GM21576 (cell line): ENCODE measurements around the gene TNFRSF1B.

Experiments used
- ATAC-seq: cut with Tn5 transposase; IDR thresholded peaks from one replicate; pipeline ENCODE4 v1.9.1; 2021; ENCODE audit warnings: mild to moderate bottlenecking, moderate library complexity; ENCODE audit not compliant: unreplicated experiment

Gene TNFRSF1B

GRCh38 chr1:12141163-12141850 lies 25.5 kb upstream of the TNFRSF1B start:
- ATAC-seq = no peak

- ATAC-seq = no peak
Observed at GRCh38 chr1:12142141-12142823, 24.5 kb upstream of the TNFRSF1B start.

- no peak for ATAC-seq
Observed at GRCh38 chr1:12142891-12143630, 23.7 kb upstream of the TNFRSF1B start.

GRCh38 chr1:12143631-12144155 lies 23.1 kb upstream of the TNFRSF1B start:
- peak; percentile 45 for ATAC-seq

- ATAC-seq = no peak
Observed at GRCh38 chr1:12144236-12144635, 22.6 kb upstream of the TNFRSF1B start.

- ATAC-seq = no peak
Observed at GRCh38 chr1:12144969-12145368, 21.8 kb upstream of the TNFRSF1B start.

GRCh38 chr1:12145616-12146342 lies 21.0 kb upstream of the TNFRSF1B start:
- no peak for ATAC-seq

GRCh38 chr1:12146343-12147112 lies 20.3 kb upstream of the TNFRSF1B start:
- no peak for ATAC-seq

- ATAC-seq = no peak
Observed at GRCh38 chr1:12147201-12147701, 19.5 kb upstream of the TNFRSF1B start.

- ATAC-seq = no peak
Observed at GRCh38 chr1:12148160-12148957, 18.4 kb upstream of the TNFRSF1B start.

GRCh38 chr1:12148958-12149790 lies 17.6 kb upstream of the TNFRSF1B start:
- no peak for ATAC-seq

- no peak for ATAC-seq
Observed at GRCh38 chr1:12149791-12150175, 17.0 kb upstream of the TNFRSF1B start.

- no peak for ATAC-seq
Observed at GRCh38 chr1:12150456-12151200, 16.2 kb upstream of the TNFRSF1B start.

- ATAC-seq = no peak
Observed at GRCh38 chr1:12151465-12151864, 15.3 kb upstream of the TNFRSF1B start.

GRCh38 chr1:12152113-12152891 lies 14.5 kb upstream of the TNFRSF1B start:
- ATAC-seq = peak; percentile 70

GRCh38 chr1:12153181-12153785 lies 13.5 kb upstream of the TNFRSF1B start:
- ATAC-seq = no peak
